SU-DHL-6 (cell line): ENCODE results near the gene OGT.
"Not testable (repeated sequence)": the region's sequence is repeated elsewhere in the genome, so short reads cannot be mapped to it uniquely, and the experiment has no call there.

Source experiments
- EZH2phosphoT487 ChIP-seq: fragments of 200-600 bp; sonication (generic), shearing (Covaris generic); conservative IDR thresholded peaks from 2 replicates; pipeline ENCODE4 v1.6.1; 2018; ENCODE audit warnings: mild to moderate bottlenecking, antibody characterized with exemption, low read length, moderate library complexity, mixed read lengths
- TF ChIP-seq, protein P1 (sequence below): fragments of 200-600 bp; sonication (generic); IDR thresholded peaks from one replicate; pipeline ENCODE4 v1.5.1; 2017; ENCODE audit warnings: antibody characterized with exemption, mild to moderate bottlenecking, low read length, moderate library complexity; ENCODE audit not compliant: insufficient read depth, poor library complexity, severe bottlenecking

DNA sequence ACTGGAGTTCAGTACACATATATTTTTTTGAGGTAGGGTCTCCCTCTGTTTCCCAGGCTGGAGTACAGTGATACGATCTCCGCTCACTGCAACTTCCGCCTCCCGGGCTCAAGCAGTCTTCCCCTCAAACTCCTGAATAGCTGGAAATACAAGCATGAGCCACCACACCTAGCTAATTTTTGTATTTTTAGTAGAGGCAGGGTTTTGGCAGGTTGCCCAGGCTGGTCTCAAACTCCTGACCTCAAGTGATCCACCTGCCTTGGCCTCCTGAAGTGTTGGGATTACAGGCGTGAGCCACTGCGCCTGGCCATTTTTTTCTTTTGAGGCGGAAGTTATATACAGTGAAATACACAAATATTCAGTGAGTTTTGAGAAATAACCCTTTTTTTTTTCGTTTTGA, 38.5 kb downstream of the OGT start:
- TF ChIP-seq, protein P1, sequence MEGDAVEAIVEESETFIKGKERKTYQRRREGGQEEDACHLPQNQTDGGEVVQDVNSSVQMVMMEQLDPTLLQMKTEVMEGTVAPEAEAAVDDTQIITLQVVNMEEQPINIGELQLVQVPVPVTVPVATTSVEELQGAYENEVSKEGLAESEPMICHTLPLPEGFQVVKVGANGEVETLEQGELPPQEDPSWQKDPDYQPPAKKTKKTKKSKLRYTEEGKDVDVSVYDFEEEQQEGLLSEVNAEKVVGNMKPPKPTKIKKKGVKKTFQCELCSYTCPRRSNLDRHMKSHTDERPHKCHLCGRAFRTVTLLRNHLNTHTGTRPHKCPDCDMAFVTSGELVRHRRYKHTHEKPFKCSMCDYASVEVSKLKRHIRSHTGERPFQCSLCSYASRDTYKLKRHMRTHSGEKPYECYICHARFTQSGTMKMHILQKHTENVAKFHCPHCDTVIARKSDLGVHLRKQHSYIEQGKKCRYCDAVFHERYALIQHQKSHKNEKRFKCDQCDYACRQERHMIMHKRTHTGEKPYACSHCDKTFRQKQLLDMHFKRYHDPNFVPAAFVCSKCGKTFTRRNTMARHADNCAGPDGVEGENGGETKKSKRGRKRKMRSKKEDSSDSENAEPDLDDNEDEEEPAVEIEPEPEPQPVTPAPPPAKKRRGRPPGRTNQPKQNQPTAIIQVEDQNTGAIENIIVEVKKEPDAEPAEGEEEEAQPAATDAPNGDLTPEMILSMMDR = not testable (repeated sequence)
- not testable (repeated sequence) for TF ChIP-seq EZH2phosphoT487
